K562 (cell line): ENCODE measurements around the gene EYA2. TPM values are rescaled to one million over a fixed set of nuclear protein-coding genes. Genes with fewer than 3 reads are reported as not detected.

Experiments used
- ATAC-seq: fragments of 200-7000 bp; cut with Tn5 transposase; 3 replicates; pipeline ENCODE4 v1.9.1; 2020; ENCODE audit warnings: moderate library complexity
- BruUV-seq: library from RNA; stranded (reverse); fragments of 400-500 nt; replicated peaks from 2 replicates; lab custom pipeline; 2021; lab: Mats Ljungman, UMichigan
- CTCF ChIA-PET: fragments of 300-600 bp; formaldehyde crosslinking; extraction: SDS; loops from one replicate; lab custom pipeline; 2021; ENCODE audit warnings: low intra/inter-chr PET ratio; lab: Yijun Ruan, JAX
- POLR2A ChIA-PET: fragments of 300-600, 350-650 bp; sonication (Branson Sonifier 250); formaldehyde crosslinking; extraction: SDS; loops from one replicate; lab custom pipeline; 2021; ENCODE audit warnings: antibody characterized with exemption, inconsistent platforms; lab: Yijun Ruan, JAX
- DNase-seq, 4 experiments: peaks; one replicate each; pipeline versions ENCODE4 v3.0.0 to v3.0.0-alpha.2; 2011 to 2018; ENCODE audit warnings: low spot score in 3 of 4, mixed read lengths in 3 of 4; ENCODE audit errors: extremely low read depth in 1 of 4
- FAIRE-seq: peaks from 2 replicates; lab custom pipeline; 2011; peaks lifted over from hg19 to GRCh38; lab: Jason Lieb, UNC
- H2AFZ ChIP-seq: 2 replicates; pipeline ENCODE4 v1.6.0; 2011; ENCODE audit warnings: low read depth, low read length, control low read depth, inconsistent platforms
- H3K27ac ChIP-seq: fragments of 200-600 bp; 3 replicates; pipeline ENCODE4 v1.8.0; 2011; ENCODE audit warnings: low read depth, mild to moderate bottlenecking, control low read depth, inconsistent platforms, low read length, moderate library complexity, mixed read lengths; ENCODE audit errors: extremely low read depth
- H3K27me3 ChIP-seq, 2 experiments: fragments of 300-600 bp in 1 of 2; 2 replicates in 1 of 2; 3 replicates in 1 of 2; pipeline versions ENCODE4 v1.6.0 to v1.8.0; 2011; ENCODE audit warnings: inconsistent platforms in 2 of 2, low read length in 2 of 2, mild to moderate bottlenecking in 1 of 2, mixed read lengths in 1 of 2, moderate library complexity in 1 of 2; ENCODE audit not compliant: control insufficient read depth in 2 of 2, insufficient read depth in 2 of 2
- H3K36me3 ChIP-seq: fragments of 300-600 bp; 3 replicates; pipeline ENCODE4 v1.8.0; 2011; ENCODE audit warnings: mild to moderate bottlenecking, low read length, inconsistent platforms; ENCODE audit not compliant: control insufficient read depth, insufficient read depth
- H3K4me1 ChIP-seq, 2 experiments: fragments of 200-600 bp in 1 of 2; replicated peaks in 1 of 2; 2 replicates in 1 of 2; 3 replicates in 1 of 2; pipeline versions ENCODE4 v1.5.1 to v1.8.0; 2011; ENCODE audit warnings: inconsistent platforms in 2 of 2, low read length in 2 of 2, mild to moderate bottlenecking in 1 of 2, mixed read lengths in 1 of 2, moderate library complexity in 1 of 2; ENCODE audit not compliant: control insufficient read depth in 2 of 2, insufficient read depth in 2 of 2
- H3K4me2 ChIP-seq: 2 replicates; pipeline ENCODE4 v1.6.1; 2011; ENCODE audit warnings: low read length, control low read depth, inconsistent platforms, mixed read lengths; ENCODE audit not compliant: insufficient read depth
- H3K4me3 ChIP-seq: fragments of 200-600 bp; sonication (generic), shearing (Covaris generic); 2 replicates; pipeline ENCODE4 v1.5.1; 2016; ENCODE audit warnings: control low read depth, inconsistent platforms
- H3K79me2 ChIP-seq: fragments of 200-600 bp; 3 replicates; pipeline ENCODE4 v1.8.0; 2011; ENCODE audit warnings: low read length, inconsistent platforms; ENCODE audit not compliant: control insufficient read depth, insufficient read depth
- H3K9ac ChIP-seq, 2 experiments: 2 replicates each; pipeline versions ENCODE4 v1.6.0 to v1.6.1; 2011; ENCODE audit warnings: low read depth in 2 of 2, low read length in 2 of 2, control low read depth in 1 of 2, inconsistent platforms in 1 of 2, mild to moderate bottlenecking in 1 of 2, mixed read lengths in 1 of 2; ENCODE audit not compliant: insufficient read depth in 1 of 2
- H3K9me1 ChIP-seq: one replicate; pipeline ENCODE4 v1.6.0; 2011; ENCODE audit warnings: inconsistent platforms, mild to moderate bottlenecking, low read length, moderate library complexity; ENCODE audit not compliant: control insufficient read depth, insufficient read depth
- H3K9me3 ChIP-seq: replicated peaks from 2 replicates; pipeline ENCODE4 v1.5.1; 2011; ENCODE audit warnings: low read depth, low read length, inconsistent platforms; ENCODE audit not compliant: control insufficient read depth, insufficient read depth
- H4K20me1 ChIP-seq: replicated peaks from 2 replicates; pipeline ENCODE4 v1.6.1; 2011; ENCODE audit warnings: low read length, inconsistent platforms, mixed read lengths; ENCODE audit not compliant: control insufficient read depth, insufficient read depth
- ATF1 ChIP-seq, 2 experiments: fragments of 450-650 bp in 1 of 2; IDR thresholded peaks; 2 replicates each; pipeline ENCODE4 v1.6.1; 2016; ENCODE audit warnings: missing compliant biosample characterization in 1 of 2, missing genetic modification characterization in 1 of 2
- CAMTA2 ChIP-seq: fragments of 250-450 bp; sonication (Bioruptor Pico); conservative IDR thresholded peaks from 2 replicates; pipeline ENCODE4 v1.5.1; 2022
- EHMT2 ChIP-seq: fragments of 450-650 bp; IDR thresholded peaks from 2 replicates; pipeline ENCODE4 v1.6.1; 2018; ENCODE audit warnings: antibody characterized with exemption
- EZH2 ChIP-seq: IDR thresholded peaks from 2 replicates; pipeline ENCODE4 v1.6.1; 2012; ENCODE audit warnings: low read depth, mild to moderate bottlenecking, inconsistent platforms, low read length, borderline replicate concordance
- HIVEP1 ChIP-seq: fragments of 250-450 bp; sonication (Bioruptor Pico); IDR thresholded peaks from 2 replicates; pipeline ENCODE4 v1.4.0; 2020; ENCODE audit warnings: mild to moderate bottlenecking
- HMGN3 ChIP-seq: IDR thresholded peaks from 2 replicates; pipeline ENCODE4 v1.6.1; 2011; ENCODE audit warnings: borderline replicate concordance, low read depth, mild to moderate bottlenecking, mixed read lengths, low read length; ENCODE audit not compliant: insufficient read length; ENCODE audit errors: extremely low read depth
- MCM3 ChIP-seq: fragments of 450-650 bp; IDR thresholded peaks from 2 replicates; pipeline ENCODE4 v1.6.1; 2016
- RFX1 ChIP-seq: fragments of 450-650 bp; IDR thresholded peaks from 2 replicates; pipeline ENCODE4 v1.6.1; 2016; ENCODE audit warnings: mild to moderate bottlenecking, moderate library complexity
- SMARCB1 ChIP-seq: IDR thresholded peaks from 2 replicates; pipeline ENCODE4 v1.6.1; 2011; ENCODE audit warnings: improper control_type of control experiment, low read depth; ENCODE audit not compliant: insufficient read length
- TRIM28 ChIP-seq: fragments of 450-650 bp; IDR thresholded peaks from 2 replicates; pipeline ENCODE4 v1.6.1; 2017
- ZNF347 ChIP-seq: fragments of 450-650 bp; formaldehyde crosslinking; IDR thresholded peaks from 2 replicates; pipeline ENCODE4 v1.4.0; 2020; ENCODE audit warnings: low read depth, mild to moderate bottlenecking, moderate library complexity
- WGBS: fragments of 100-300 bp; shearing (Covaris generic); methylation state at CpG from one replicate; pipeline ENCODE4 v1.1.6; 2016; ENCODE audit warnings: low coverage, mixed read lengths; ENCODE audit not compliant: insufficient coverage; ENCODE audit errors: missing lambda C conversion rate; 5-methylcytosine and 5-hydroxymethylcytosine counted together
- in situ Hi-C: fragments of 300-500 bp; cut with MboI; formaldehyde crosslinking; loops from 4 replicates; pipeline ENCODE4 v1.15.0; 2018; ENCODE audit warnings: inconsistent platforms, mixed read lengths
- intact Hi-C: fragments of 100-400 bp; cut with micrococcal nuclease; formaldehyde crosslinking; loops from 2 replicates; pipeline ENCODE4 v1.14.2; 2022
- polyA plus RNA-seq, 8 experiments: library from polyadenylated mRNA; depleted of rRNA in 4 of 8; stranded (reverse) in 5 of 8; unstranded in 3 of 8; fragments of >200 nt; fragmentation: Nextera tagmentation in 2 of 8; fragmentation: Illumina TruSeq in 1 of 8; extraction: Ambion mirVana in 2 of 8; extraction: Trizol in 1 of 8; gene quantifications; 2 replicates each; pipeline versions ENCODE4 v1.2.1 to v1.2.3, GENCODE V29; 2011 to 2014; ENCODE audit warnings: inconsistent platforms in 1 of 8, missing spikeins in 1 of 8
- total RNA-seq, 7 experiments: library from RNA; depleted of rRNA in 6 of 7; stranded (reverse); fragments of >200 nt in 6 of 7; fragmentation: Illumina TruSeq in 2 of 7; extraction: Trizol in 2 of 7; gene quantifications; 2 replicates each; pipeline versions ENCODE4 v1.2.1 to v1.2.3, GENCODE V29; 2011 to 2021; ENCODE audit warnings: low replicate concordance in 1 of 7
- TF ChIP-seq, protein P1 (sequence below), 2 experiments: fragments of 450-650 bp; conservative IDR thresholded peaks; 2 replicates each; pipeline ENCODE4 v1.6.1; 2017; ENCODE audit warnings: mild to moderate bottlenecking in 2 of 2, moderate library complexity in 2 of 2
- TF ChIP-seq, protein P2 (sequence below): fragments of 450-650 bp; IDR thresholded peaks from 2 replicates; pipeline ENCODE4 v1.6.1; 2017; ENCODE audit warnings: mild to moderate bottlenecking, moderate library complexity
- TF ChIP-seq, protein P3 (sequence below), 2 experiments: IDR thresholded peaks; 2 replicates each; pipeline ENCODE4 v1.6.1; 2011; ENCODE audit warnings: borderline replicate concordance in 1 of 2, control low read depth in 1 of 2, low read depth in 1 of 2, low read length in 1 of 2, mild to moderate bottlenecking in 1 of 2, mixed read lengths in 1 of 2, moderate library complexity in 1 of 2; ENCODE audit not compliant: insufficient read depth in 1 of 2, insufficient read length in 1 of 2, poor library complexity in 1 of 2, severe bottlenecking in 1 of 2; ENCODE audit errors: extremely low read depth in 1 of 2
- TF ChIP-seq, protein P4 (sequence below): fragments of 450-650 bp; IDR thresholded peaks from 2 replicates; pipeline ENCODE4 v1.6.1; 2018; ENCODE audit not compliant: partially characterized antibody

The EYA2 gene
- total and polyA plus RNA-seq, 9 of the 15 experiments (the other 6 are each of a cell fraction or from before 2014, with no cell fraction given): 0.03 TPM; not detected in 8

DNA sequence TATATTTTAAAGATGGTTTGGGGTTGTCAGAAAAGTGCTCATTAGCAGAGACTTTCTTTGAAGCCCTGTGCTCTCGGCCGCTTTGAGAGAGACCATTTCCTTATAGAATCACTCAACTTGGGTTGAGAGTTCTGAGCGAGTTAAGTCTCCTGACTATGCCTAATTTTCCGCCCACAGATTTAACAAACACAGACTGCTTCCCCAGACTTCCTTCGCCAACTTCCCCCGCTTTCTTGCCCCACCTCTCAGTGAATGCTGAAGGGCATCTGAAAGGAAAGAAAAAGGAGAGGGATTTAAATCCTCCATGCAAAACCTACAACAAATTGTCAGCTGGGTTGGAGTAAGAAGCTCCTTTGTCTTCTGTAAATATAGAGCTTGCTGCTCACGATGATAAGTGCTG is 224.0 kb downstream of the EYA2 start:
- FAIRE-seq (no peak), ATAC-seq (no peak), DNase-seq (no peak)
- 1% methylated on average over 7 of the region's 7 CpGs for WGBS
- H3K9me3 ChIP-seq: no peaks in the 10 kb centered on the region
- H3K9me1 ChIP-seq: no peaks in the 10 kb centered on the region
- ChIA-PET CTCF (no interaction called here), POLR2A (interaction anchor here (0.8 kb wide), 1 partner anchor 9 kb away, joined by 3 read pairs; no protein-coding TSS in a partner anchor)
- H3K4me1 ChIP-seq: no peaks in the 10 kb centered on the region
- H3K27ac ChIP-seq: no peak overlapping the region
- H4K20me1 ChIP-seq: no peaks in the 10 kb centered on the region; the same call in 1 of the 2 replicates
- H3K79me2 ChIP-seq: no peaks in the 10 kb centered on the region
- no peak overlapping the region for H2AFZ ChIP-seq
- H3K4me2 ChIP-seq: no peak overlapping the region
- no peaks in the 10 kb centered on the region for H3K36me3 ChIP-seq
- no peak overlapping the region for H3K4me3 ChIP-seq
- BruUV-seq: no TSS peak
- intact Hi-C loops: no loop called here
- in situ Hi-C loops: no loop called here
- H3K9ac ChIP-seq: no peak overlapping the region
- H3K27me3 ChIP-seq: peaks cover 22 to 50% of the 10 kb centered on the region in 2 experiments; a peak in 4 of 5 replicates
- TF ChIP-seq HIVEP1 (CRISPR knock-in tag) (no peak), MCM3 (no peak), RFX1 (no peak), SMARCB1 (no peak), CAMTA2 (no peak), ATF1 (CRISPR knock-in tag; IDR thresholded peaks at IDR 0.05) (no peak), ATF1 (tag; IDR thresholded peaks at IDR 0.05) (no peak), EHMT2 (no peak), ZNF347 (no peak), HMGN3 (no peak), TRIM28 (no peak), EZH2 (no peak)
- TF ChIP-seq, protein P1, sequence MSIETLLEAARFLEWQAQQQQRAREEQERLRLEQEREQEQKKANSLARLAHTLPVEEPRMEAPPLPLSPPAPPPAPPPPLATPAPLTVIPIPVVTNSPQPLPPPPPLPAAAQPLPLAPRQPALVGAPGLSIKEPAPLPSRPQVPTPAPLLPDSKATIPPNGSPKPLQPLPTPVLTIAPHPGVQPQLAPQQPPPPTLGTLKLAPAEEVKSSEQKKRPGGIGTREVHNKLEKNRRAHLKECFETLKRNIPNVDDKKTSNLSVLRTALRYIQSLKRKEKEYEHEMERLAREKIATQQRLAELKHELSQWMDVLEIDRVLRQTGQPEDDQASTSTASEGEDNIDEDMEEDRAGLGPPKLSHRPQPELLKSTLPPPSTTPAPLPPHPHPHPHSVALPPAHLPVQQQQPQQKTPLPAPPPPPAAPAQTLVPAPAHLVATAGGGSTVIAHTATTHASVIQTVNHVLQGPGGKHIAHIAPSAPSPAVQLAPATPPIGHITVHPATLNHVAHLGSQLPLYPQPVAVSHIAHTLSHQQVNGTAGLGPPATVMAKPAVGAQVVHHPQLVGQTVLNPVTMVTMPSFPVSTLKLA (conservative IDR thresholded peaks at IDR 0.05): no peak
- TF ChIP-seq, protein P2, sequence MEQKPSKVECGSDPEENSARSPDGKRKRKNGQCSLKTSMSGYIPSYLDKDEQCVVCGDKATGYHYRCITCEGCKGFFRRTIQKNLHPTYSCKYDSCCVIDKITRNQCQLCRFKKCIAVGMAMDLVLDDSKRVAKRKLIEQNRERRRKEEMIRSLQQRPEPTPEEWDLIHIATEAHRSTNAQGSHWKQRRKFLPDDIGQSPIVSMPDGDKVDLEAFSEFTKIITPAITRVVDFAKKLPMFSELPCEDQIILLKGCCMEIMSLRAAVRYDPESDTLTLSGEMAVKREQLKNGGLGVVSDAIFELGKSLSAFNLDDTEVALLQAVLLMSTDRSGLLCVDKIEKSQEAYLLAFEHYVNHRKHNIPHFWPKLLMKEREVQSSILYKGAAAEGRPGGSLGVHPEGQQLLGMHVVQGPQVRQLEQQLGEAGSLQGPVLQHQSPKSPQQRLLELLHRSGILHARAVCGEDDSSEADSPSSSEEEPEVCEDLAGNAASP: no peak
- TF ChIP-seq, protein P3, sequence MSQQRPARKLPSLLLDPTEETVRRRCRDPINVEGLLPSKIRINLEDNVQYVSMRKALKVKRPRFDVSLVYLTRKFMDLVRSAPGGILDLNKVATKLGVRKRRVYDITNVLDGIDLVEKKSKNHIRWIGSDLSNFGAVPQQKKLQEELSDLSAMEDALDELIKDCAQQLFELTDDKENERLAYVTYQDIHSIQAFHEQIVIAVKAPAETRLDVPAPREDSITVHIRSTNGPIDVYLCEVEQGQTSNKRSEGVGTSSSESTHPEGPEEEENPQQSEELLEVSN (IDR thresholded peaks at IDR 0.05; ENCODE audit: borderline replicate concordance in 1 of 2, extremely low read depth in 1 of 2, insufficient read depth in 1 of 2, insufficient read length in 1 of 2, low read depth in 1 of 2, low read length in 1 of 2, poor library complexity in 1 of 2, severe bottlenecking in 1 of 2): no peak
- TF ChIP-seq, protein P4, sequence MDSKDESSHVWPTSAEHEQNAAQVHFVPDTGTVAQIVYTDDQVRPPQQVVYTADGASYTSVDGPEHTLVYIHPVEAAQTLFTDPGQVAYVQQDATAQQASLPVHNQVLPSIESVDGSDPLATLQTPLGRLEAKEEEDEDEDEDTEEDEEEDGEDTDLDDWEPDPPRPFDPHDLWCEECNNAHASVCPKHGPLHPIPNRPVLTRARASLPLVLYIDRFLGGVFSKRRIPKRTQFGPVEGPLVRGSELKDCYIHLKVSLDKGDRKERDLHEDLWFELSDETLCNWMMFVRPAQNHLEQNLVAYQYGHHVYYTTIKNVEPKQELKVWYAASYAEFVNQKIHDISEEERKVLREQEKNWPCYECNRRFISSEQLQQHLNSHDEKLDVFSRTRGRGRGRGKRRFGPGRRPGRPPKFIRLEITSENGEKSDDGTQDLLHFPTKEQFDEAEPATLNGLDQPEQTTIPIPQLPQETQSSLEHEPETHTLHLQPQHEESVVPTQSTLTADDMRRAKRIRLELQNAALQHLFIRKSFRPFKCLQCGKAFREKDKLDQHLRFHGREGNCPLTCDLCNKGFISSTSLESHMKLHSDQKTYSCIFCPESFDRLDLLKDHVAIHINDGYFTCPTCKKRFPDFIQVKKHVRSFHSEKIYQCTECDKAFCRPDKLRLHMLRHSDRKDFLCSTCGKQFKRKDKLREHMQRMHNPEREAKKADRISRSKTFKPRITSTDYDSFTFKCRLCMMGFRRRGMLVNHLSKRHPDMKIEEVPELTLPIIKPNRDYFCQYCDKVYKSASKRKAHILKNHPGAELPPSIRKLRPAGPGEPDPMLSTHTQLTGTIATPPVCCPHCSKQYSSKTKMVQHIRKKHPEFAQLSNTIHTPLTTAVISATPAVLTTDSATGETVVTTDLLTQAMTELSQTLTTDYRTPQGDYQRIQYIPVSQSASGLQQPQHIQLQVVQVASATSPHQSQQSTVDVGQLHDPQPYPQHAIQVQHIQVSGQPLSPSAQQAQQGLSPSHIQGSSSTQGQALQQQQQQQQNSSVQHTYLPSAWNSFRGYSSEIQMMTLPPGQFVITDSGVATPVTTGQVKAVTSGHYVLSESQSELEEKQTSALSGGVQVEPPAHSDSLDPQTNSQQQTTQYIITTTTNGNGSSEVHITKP: no peak
